GM12865 (cell line): ENCODE data around the gene CCDC141.

Experiments
- DNase-seq: peaks from one replicate; pipeline ENCODE4 v3.0.0; 2010; ENCODE audit warnings: low read depth
- H3K4me3 ChIP-seq: 2 replicates; pipeline ENCODE4 v1.5.1; 2011; ENCODE audit warnings: mild to moderate bottlenecking, low read depth, low read length, control low read depth
- TF ChIP-seq, protein P1 (sequence below): IDR thresholded peaks from 2 replicates; pipeline ENCODE4 v1.5.1; 2011; ENCODE audit warnings: low read length, control low read depth, low read depth, inconsistent platforms; ENCODE audit not compliant: insufficient read depth; ENCODE audit errors: missing control alignments

The CCDC141 gene

DNA sequence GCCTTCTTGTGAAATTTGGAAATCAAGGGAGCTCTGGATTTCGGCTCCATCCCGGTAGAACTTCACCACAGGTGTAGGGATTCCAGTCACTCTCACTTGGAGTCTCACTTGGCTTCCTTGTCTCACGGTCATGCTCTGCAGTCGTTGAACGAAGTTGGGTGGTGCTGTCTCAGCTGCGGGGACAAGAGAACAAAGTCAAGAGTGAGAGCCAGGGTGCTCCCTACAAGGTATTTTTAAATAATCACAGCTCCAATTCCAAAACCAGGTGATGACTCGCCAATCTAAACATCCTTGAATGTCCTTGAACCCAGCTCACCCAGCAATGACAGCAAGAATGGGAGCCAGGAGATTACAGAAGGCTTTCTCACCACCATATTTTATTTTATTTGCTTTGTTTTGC lies 249.4 kb downstream of the CCDC141 start:
- TF ChIP-seq, protein P1, sequence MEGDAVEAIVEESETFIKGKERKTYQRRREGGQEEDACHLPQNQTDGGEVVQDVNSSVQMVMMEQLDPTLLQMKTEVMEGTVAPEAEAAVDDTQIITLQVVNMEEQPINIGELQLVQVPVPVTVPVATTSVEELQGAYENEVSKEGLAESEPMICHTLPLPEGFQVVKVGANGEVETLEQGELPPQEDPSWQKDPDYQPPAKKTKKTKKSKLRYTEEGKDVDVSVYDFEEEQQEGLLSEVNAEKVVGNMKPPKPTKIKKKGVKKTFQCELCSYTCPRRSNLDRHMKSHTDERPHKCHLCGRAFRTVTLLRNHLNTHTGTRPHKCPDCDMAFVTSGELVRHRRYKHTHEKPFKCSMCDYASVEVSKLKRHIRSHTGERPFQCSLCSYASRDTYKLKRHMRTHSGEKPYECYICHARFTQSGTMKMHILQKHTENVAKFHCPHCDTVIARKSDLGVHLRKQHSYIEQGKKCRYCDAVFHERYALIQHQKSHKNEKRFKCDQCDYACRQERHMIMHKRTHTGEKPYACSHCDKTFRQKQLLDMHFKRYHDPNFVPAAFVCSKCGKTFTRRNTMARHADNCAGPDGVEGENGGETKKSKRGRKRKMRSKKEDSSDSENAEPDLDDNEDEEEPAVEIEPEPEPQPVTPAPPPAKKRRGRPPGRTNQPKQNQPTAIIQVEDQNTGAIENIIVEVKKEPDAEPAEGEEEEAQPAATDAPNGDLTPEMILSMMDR: no peak
- no peak overlapping the region for H3K4me3 ChIP-seq
- no peak for DNase-seq

DNA sequence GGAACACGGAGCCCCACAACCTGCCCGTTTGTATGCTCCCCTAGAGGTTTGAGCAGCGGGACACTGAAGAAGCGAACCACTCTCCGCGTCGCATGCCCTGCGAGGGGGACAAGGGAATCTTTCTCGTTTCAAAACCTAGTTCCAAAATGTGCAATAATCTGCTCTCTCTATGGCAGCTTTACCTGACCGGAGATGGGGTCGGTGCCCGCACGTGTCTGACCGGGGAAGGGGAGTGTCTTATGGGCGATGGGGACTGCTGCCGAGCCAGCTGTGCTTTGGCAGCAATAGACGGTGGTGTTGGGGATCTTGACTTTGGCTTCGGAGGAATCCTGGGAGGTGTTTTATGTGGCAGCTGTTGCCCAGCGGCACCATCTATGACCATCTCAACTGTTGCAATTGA lies 250.6 kb downstream of the CCDC141 start:
- no peak for DNase-seq
- no peak overlapping the region for H3K4me3 ChIP-seq
- TF ChIP-seq, protein P1: no peak

DNA sequence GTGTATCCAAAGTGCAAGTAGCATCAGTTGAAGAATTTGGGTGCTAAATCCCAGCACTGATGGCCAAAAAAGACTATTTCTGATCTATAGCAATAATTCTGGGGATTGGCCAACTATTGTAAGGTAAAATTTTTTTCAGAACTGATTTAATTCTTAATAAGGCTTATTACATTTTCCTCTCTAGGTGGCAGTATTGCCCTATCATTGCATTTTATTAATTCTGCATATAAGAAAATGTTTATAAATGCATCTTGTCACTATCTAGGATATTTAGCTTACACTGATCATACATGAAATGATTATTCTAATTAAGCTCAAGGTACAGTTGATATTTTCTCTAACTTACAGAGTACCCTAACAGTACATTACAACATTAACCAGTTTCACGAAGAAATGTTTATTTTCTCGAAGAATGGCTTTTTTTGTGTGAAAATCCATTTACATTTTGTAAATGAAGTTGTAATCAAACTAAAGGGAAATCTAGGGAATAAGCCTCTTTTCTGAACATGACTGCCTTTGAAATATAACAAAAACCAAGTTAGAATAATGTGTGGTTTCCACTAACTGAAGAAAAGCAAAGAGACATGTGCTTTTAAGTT lies 253.8 kb downstream of the CCDC141 start:
- TF ChIP-seq, protein P1: peak; percentile 29
- no peak overlapping the region for H3K4me3 ChIP-seq
- DNase-seq: peak; percentile 54

DNA sequence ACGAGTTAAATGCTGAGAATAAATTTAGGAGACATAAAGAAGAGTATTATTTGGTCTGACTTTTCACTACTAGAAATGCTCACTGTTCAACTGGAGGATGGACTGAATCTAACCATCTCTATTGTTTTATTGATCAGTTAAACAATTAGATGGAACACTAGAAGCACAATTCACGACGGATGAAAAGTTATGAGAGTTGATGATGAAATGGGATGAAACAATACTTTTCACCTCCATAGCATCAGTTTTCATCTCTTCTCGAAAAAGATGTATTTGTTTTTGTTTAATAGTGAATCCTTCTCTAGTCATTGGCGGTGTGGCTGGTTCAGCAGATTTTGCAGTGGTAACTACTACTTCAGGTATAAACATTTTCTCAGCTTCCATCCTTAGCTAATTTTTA lies 262.0 kb downstream of the CCDC141 start:
- H3K4me3 ChIP-seq: no peak overlapping the region
- DNase-seq: no peak
- TF ChIP-seq, protein P1: no peak

DNA sequence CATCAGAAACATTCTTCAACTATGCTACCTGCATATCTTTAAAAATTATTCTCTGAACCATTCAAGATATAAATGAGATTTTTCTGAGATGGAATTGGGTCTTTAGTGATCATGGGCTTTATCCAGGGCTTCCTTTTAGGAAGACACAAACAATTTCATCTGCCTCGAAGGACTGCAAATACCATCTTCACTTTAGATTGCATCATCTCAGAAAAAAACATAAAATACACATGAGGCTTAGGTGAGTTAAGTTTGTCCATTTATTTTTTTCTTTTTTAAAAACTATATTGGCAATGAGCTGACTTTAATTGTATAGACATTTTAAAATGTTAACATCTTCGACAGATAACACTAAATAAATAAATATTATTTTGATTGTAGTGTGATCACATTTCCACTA lies 262.8 kb downstream of the CCDC141 start:
- TF ChIP-seq, protein P1: no peak
- H3K4me3 ChIP-seq: no peak overlapping the region
- DNase-seq: no peak

DNA sequence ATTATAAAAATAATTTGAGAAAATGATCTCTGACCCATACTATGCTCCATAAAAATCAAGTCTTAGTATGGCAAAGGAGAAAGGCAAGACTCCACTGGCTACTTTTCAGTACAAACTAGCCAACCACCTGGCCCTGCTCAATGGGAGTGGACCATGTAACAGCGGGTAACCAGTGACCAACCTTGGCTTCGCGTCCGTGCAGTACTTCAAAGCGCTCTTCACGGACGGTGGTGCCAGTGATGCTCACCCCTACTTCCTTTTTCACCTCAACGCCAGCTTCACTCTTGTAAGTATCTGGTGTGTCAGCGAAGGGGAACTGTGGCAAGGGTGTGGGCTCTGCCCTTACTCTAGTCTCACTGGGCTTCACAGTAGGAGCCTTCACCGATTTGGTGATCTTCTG lies 266.0 kb downstream of the CCDC141 start:
- no peak overlapping the region for H3K4me3 ChIP-seq
- DNase-seq: no peak
- TF ChIP-seq, protein P1: no peak

DNA sequence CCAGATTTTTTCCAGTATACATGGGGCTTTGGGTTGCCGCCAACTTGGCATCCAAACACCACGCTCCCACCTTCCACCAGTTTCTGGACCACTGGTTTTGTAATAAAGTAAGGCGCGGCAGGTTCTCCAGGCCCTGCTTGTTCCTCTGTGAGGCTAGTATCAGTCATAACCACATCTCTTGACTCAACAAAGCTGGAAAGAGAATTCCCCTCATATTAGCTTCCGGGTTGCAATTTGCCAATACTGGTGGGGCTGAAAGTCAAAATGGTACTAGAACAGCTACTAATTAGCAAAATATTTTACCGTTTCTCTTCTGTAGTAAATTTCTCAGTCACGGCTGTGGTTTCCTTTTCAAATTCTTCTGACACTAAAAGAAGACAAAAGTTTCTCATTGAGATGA lies 267.7 kb downstream of the CCDC141 start:
- peak; percentile 50 for DNase-seq
- TF ChIP-seq, protein P1: no peak
- no peak overlapping the region for H3K4me3 ChIP-seq
